Glomerular endothelial cell (primary cell): ENCODE data around the gene LCN12. TPM values are rescaled to one million over a fixed set of nuclear protein-coding genes. Genes with fewer than 3 reads are reported as not detected.
"Not testable (repeated sequence)": the region's sequence is repeated elsewhere in the genome, so short reads cannot be mapped to it uniquely, and the experiment has no call there.

Experiments used
- DNase-seq: peaks from one replicate; pipeline ENCODE4 v3.0.0-alpha.2; 2011; ENCODE audit warnings: low read depth, low spot score; ENCODE audit errors: extremely low read depth
- total RNA-seq: library from RNA; depleted of rRNA; stranded (reverse); fragments of >200 nt; gene quantifications from 2 replicates; pipeline ENCODE4 v1.2.3, GENCODE V29; 2015

LCN12 gene
- total RNA-seq, 1 donor from 2014 or later = not detected

GRCh38 chr9:136985027-136985602 is 33.0 kb downstream of the LCN12 start:
- no peak for DNase-seq

- DNase-seq = no peak
Measured at GRCh38 chr9:136985853-136986252, 33.8 kb downstream of the LCN12 start.

GRCh38 chr9:136988872-136989271 is 36.8 kb downstream of the LCN12 start:
- no peak for DNase-seq

GRCh38 chr9:136990242-136990911 is 38.3 kb downstream of the LCN12 start:
- no peak for DNase-seq

- DNase-seq = no peak
Measured at GRCh38 chr9:136991993-136992818, 40.1 kb downstream of the LCN12 start, which contains the start of gene PAXX. TSS of gene PAXX (plus strand) at chr9:136992422. CDS start at chr9:136992444, 22 bp downstream.

- DNase-seq = no peak
Measured at GRCh38 chr9:136992819-136993369, 40.8 kb downstream of the LCN12 start.

- DNase-seq = no peak
Measured at GRCh38 chr9:136994180-136994887, 42.3 kb downstream of the LCN12 start.

GRCh38 chr9:136994888-136995230 is 42.8 kb downstream of the LCN12 start:
- no peak for DNase-seq

- DNase-seq = no peak
Measured at GRCh38 chr9:136995362-136995761, 43.3 kb downstream of the LCN12 start.

- no peak for DNase-seq
Measured at GRCh38 chr9:136995772-136996311, 43.8 kb downstream of the LCN12 start.

GRCh38 chr9:136996361-136997292 is 44.6 kb downstream of the LCN12 start, which contains the start of gene CLIC3:
TSS of gene CLIC3 (minus strand) at chr9:136996568. CDS start at chr9:136996543, 25 bp downstream.
- DNase-seq = no peak

- no peak for DNase-seq
Measured at GRCh38 chr9:136997371-136997770, 45.3 kb downstream of the LCN12 start.

- DNase-seq = no peak
Measured at GRCh38 chr9:136997830-136998234, 45.8 kb downstream of the LCN12 start.

GRCh38 chr9:137000177-137000930 is 48.3 kb downstream of the LCN12 start:
- DNase-seq = no peak

GRCh38 chr9:137001857-137002645 is 50.0 kb downstream of the LCN12 start:
- DNase-seq = no peak

- no peak for DNase-seq
Measured at GRCh38 chr9:137002646-137003041, 50.6 kb downstream of the LCN12 start.

- DNase-seq = not testable (repeated sequence)
Measured at GRCh38 chr9:137004285-137004684, 52.2 kb downstream of the LCN12 start.
